ENCODE data around the gene FAM163B. TPM values are rescaled to one million over a fixed set of nuclear protein-coding genes. Genes with fewer than 3 reads are reported as not detected.
"Not testable (repeated sequence)": the region's sequence is repeated elsewhere in the genome, so short reads cannot be mapped to it uniquely, and the experiment has no call there.

Gene FAM163B
- total RNA-seq, 2 donors from 2014 or later: not detected

DNA sequence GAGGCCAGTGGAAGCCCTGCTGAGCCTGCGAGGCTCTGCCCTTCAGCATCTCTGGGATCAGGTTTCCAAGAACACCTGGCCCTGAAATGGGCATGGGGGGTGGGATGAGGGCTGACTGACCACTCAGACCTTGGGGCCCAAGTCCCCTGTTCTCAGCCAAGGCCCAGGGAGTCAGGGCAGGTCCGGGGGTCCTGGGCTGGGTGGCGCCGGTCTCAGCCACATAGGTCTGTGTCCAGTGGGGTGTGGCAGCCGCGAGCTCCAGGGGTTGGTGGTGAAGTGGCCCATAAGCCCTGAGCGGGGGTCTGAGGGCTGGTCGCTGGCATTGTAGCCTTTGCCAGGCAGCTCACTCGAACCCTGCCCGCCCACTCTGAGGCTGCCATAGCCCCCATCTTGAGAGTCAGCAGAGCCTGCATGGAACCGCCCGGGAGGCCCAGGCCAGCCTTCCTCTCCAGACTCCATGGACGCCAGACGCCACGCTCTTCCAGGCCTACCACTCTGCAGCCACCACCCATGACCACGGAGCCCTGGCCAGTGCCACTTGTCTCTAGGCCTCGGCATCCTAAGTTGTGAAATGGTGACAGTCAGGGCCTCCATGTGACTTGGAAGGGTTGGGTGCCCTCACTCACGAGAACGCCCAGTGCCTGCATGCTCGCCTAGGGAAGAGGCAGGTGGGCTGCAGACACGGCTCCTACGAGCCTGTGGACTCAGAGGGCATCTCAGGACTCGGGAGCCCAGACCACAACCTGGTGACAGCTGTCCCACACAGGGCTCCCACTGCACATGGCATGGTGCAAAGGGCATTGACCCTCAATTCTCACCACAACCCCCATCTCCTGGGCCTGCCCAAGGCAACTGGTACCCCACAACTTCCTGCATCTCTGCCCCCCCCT, 20.3 kb upstream of the FAM163B start:
- DNase-seq (ENCODE audit: low spot score in 2 of 2) (no peak), ATAC-seq (no peak)
- peaks cover 0 to 17% of the 10 kb centered on the region in 2 donors for H3K9me3 Mint-ChIP-seq
- H3K27ac Mint-ChIP-seq: no peak overlapping the region
- H3K36me3 Mint-ChIP-seq: peaks cover 10 to 11% of the 10 kb centered on the region in 2 donors

- Mint-ChIP-seq H3K9me3 (peaks cover 0 to 17% of the 10 kb centered on the region in 2 donors), H3K36me3 (peaks cover 10 to 11% of the 10 kb centered on the region in 2 donors), H3K27ac (no peak overlapping the region)
- DNase-seq (ENCODE audit: low spot score in 2 of 2): no peak
- ATAC-seq: no peak
Observed at GRCh38 chr9:133628766-133629165, 19.6 kb upstream of the FAM163B start.

GRCh38 chr9:133627341-133627740, 18.2 kb upstream of the FAM163B start:
- Mint-ChIP-seq H3K9me3 (peaks cover 0 to 17% of the 10 kb centered on the region in 2 donors), H3K36me3 (peaks cover 10 to 11% of the 10 kb centered on the region in 2 donors), H3K27ac (no peak overlapping the region)
- no peak for DNase-seq (ENCODE audit: low spot score in 2 of 2)
- no peak for ATAC-seq

GRCh38 chr9:133626008-133626407, 16.8 kb upstream of the FAM163B start:
- DNase-seq (ENCODE audit: low spot score in 2 of 2); ATAC-seq; H3K27ac Mint-ChIP-seq: not testable (repeated sequence)
- H3K9me3 Mint-ChIP-seq: peaks cover 0 to 17% of the 10 kb centered on the region in 2 donors
- H3K36me3 Mint-ChIP-seq: peaks cover 10 to 11% of the 10 kb centered on the region in 2 donors

DNA sequence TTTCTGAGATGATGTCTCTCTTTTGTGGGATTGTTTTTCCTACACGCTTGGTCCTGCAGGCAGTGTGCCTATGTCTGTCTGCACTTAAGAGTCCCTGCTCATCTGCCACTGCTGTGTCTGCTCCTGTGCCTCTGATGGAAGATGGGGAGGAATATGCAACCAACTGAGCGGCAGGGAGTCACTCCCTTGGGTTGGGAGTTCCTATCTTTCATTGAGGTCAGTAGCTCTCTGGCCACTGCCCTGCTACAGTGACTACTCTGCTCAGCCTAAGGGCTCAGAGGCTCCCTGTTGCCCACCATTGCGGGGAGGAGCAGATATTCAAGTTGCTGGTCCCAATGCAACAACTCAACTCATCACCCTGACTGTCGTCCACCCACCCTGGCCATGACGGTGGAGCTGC, 13.4 kb upstream of the FAM163B start:
- DNase-seq (ENCODE audit: low spot score in 2 of 2): no peak
- peaks cover 10 to 11% of the 10 kb centered on the region in 2 donors for H3K36me3 Mint-ChIP-seq
- H3K27ac Mint-ChIP-seq: peak overlapping the region; percentile 46 to 91
- peaks cover 0 to 17% of the 10 kb centered on the region in 2 donors for H3K9me3 Mint-ChIP-seq
- no peak for ATAC-seq

DNA sequence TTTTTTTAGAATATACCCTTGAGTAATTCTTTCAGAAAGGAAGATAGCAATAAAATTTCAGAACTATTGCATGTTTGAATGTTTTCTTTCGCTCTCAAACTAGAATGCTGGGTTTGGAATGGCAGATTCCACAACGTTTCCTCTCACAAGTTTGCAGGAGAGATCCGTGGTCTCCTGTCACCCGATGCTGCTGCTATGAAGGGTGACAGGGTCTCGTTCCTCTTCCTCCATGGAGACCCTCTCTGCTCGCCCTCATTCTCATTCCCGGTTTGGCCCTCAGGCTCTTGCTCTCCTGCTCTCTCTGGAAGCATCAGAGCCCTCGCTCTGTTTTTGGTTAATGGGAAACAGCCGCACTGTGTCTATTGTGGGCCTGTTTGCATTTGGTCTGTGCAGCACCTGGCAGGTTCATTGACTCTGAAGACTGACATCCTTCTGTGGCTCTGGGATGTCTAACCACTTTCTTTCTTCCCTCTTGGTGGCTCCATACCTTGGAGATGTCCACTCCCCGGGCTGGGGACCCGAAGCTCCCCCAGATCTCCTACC, 12.6 kb upstream of the FAM163B start:
- Mint-ChIP-seq H3K27ac (peak overlapping the region in 1 of 2 donors; percentile 91), H3K36me3 (peaks cover 5 to 10% of the 10 kb centered on the region in 2 donors), H3K9me3 (peaks cover 0 to 10% of the 10 kb centered on the region in 2 donors)
- no peak for DNase-seq (ENCODE audit: low spot score in 2 of 2)
- no peak for ATAC-seq

GRCh38 chr9:133619791-133620190, 10.6 kb upstream of the FAM163B start:
- peak overlapping the region; percentile 86 to 91 for H3K27ac Mint-ChIP-seq

DNA sequence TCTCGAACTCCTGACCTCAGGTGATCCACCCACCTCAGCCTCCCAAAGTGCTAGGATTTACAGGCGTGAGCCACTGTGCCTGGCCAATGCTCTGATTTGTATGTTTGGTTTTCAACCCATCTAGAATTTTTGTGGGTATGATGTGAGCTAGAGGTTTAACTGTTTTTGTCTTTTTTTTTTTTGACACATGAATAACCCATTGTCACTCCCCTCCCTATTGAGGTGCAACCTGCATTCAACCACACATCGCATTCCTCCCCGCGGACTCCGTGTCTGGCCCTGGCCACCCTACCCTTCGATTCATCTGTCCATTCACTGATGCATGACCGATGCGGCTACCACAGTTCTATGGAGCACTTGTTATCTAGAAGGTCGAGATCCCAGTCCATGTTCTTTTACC, 9.5 kb upstream of the FAM163B start:
- H3K27ac Mint-ChIP-seq: peak overlapping the region; percentile 51 to 60
- no peaks in the 10 kb centered on the region for H3K9me3 Mint-ChIP-seq
- DNase-seq (ENCODE audit: low spot score in 2 of 2): no peak
- H3K36me3 Mint-ChIP-seq: no peaks in the 10 kb centered on the region
- no peak for ATAC-seq

More at GRCh38 chr9:133619791-133620190, 10.6 kb upstream of the FAM163B start:
- no peaks in the 10 kb centered on the region for H3K9me3 Mint-ChIP-seq
- ATAC-seq (peak; percentile 75 to 83), DNase-seq (ENCODE audit: low spot score in 2 of 2) (peak; percentile 43 to 73)
- no peaks in the 10 kb centered on the region for H3K36me3 Mint-ChIP-seq

GRCh38 chr9:133616643-133617405, 7.6 kb upstream of the FAM163B start:
- H3K36me3 Mint-ChIP-seq: no peaks in the 10 kb centered on the region
- ATAC-seq: no peak

GRCh38 chr9:133615606-133616188, 6.5 kb upstream of the FAM163B start:
- no peaks in the 10 kb centered on the region for H3K9me3 Mint-ChIP-seq
- no peak overlapping the region for H3K27ac Mint-ChIP-seq
- H3K36me3 Mint-ChIP-seq: no peaks in the 10 kb centered on the region
- DNase-seq (ENCODE audit: low spot score in 2 of 2) (no peak), ATAC-seq (no peak)

More at GRCh38 chr9:133616643-133617405, 7.6 kb upstream of the FAM163B start:
- no peak for DNase-seq (ENCODE audit: low spot score in 2 of 2)
- peak overlapping the region in 1 of 2 donors; percentile 60 for H3K27ac Mint-ChIP-seq
- no peaks in the 10 kb centered on the region for H3K9me3 Mint-ChIP-seq

DNA sequence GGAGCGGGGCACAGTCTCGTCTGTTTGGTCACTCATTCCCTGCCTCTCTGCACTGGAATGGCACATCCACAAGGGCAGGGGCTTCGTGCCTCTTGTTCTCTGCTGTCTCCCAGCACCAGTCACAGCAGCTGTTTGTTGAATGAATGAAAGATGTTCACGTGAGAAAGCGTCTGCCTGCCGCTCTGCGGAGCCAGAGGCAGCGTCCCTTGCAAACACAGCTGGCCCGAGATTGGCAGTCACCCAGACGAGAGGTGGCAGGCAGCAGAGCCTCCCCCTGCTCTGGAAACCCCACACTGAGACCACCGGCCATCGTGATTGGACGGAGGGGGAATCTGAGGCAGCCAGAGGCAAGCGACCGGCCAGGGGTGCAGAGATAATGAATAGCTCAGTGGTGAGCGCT, 6.0 kb upstream of the FAM163B start:
- H3K27ac Mint-ChIP-seq: no peak overlapping the region
- DNase-seq (ENCODE audit: low spot score in 2 of 2): no peak
- no peaks in the 10 kb centered on the region for H3K36me3 Mint-ChIP-seq
- ATAC-seq: no peak
- H3K9me3 Mint-ChIP-seq: no peaks in the 10 kb centered on the region

GRCh38 chr9:133614678-133615077, 5.5 kb upstream of the FAM163B start:
- DNase-seq (ENCODE audit: low spot score in 2 of 2) (no peak), ATAC-seq (no peak)
- peaks cover 0 to 3% of the 10 kb centered on the region in 2 donors for H3K36me3 Mint-ChIP-seq
- H3K27ac Mint-ChIP-seq: no peak overlapping the region
- H3K9me3 Mint-ChIP-seq: no peaks in the 10 kb centered on the region

- peaks cover 0 to 4% of the 10 kb centered on the region in 2 donors for H3K36me3 Mint-ChIP-seq
- no peak overlapping the region for H3K27ac Mint-ChIP-seq
- DNase-seq (ENCODE audit: low spot score in 2 of 2) (no peak), ATAC-seq (no peak)
- H3K9me3 Mint-ChIP-seq: no peaks in the 10 kb centered on the region
Observed at GRCh38 chr9:133614056-133614455, 4.9 kb upstream of the FAM163B start.

GRCh38 chr9:133613432-133613831, 4.2 kb upstream of the FAM163B start:
- DNase-seq (ENCODE audit: low spot score in 2 of 2) (no peak), ATAC-seq (no peak)
- Mint-ChIP-seq H3K36me3 (peaks cover 0 to 4% of the 10 kb centered on the region in 2 donors), H3K9me3 (no peaks in the 10 kb centered on the region), H3K27ac (no peak overlapping the region)

DNA sequence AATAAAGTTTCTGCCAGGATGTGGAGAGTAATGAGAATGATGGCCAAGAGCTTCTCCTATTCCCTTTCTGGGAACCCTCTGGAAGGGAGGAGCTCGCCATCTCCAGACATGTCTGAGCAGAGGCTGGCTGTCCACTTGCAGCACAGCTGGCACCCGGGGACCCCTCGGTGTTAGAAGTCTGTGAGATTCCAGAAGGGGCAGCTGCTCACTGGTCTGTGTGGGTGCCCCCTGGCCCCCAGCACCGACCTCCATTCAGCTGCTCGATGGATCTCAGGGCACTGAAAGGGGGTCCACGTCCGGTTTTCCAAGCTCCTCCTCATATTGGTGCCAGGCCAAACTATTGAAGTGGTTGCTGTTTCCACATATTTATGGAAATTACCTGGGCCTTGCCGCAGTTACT, 3.6 kb upstream of the FAM163B start:
- Mint-ChIP-seq H3K9me3 (no peaks in the 10 kb centered on the region), H3K27ac (no peak overlapping the region), H3K36me3 (peaks cover 0 to 4% of the 10 kb centered on the region in 2 donors)
- DNase-seq (ENCODE audit: low spot score in 2 of 2) (no peak), ATAC-seq (no peak)

DNA sequence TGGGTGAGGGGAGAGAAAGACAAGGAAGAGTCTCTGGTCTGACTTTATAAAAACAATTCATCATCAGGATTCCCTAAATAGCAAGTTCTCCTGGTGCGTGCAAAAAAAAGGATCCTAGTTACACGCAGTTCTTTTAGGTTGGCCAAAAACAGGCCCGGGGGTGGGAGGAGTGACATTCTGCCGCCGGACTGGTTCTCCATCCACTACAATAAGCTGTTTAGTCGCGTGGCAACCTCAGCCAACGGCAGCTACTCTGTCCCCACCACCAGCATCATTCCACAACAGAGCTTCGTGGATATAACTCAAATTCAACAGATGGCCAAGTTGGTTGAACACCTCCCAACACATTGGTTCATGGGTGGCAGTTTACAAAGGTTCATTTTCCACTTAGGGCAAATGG, 2.9 kb upstream of the FAM163B start:
- DNase-seq (ENCODE audit: low spot score in 2 of 2) (no peak), ATAC-seq (no peak)
- H3K9me3 Mint-ChIP-seq: no peaks in the 10 kb centered on the region
- peaks cover 0 to 4% of the 10 kb centered on the region in 2 donors for H3K36me3 Mint-ChIP-seq
- H3K27ac Mint-ChIP-seq: no peak overlapping the region
